Karpas-422 (cell line): Measurements from ENCODE around the gene SLC17A7. TPM values are rescaled to one million over a fixed set of nuclear protein-coding genes. Genes with fewer than 3 reads are reported as not detected.
A peak's percentile ranks its signal among the peaks of the same experiment; 100 is the strongest.

Experiments
- DNase-seq: peaks from one replicate; pipeline ENCODE4 v3.0.0-alpha.2; 2015
- H2AFZ ChIP-seq: fragments of 200-600 bp; sonication (generic); 2 replicates; pipeline ENCODE4 v1.6.1; 2014; ENCODE audit warnings: antibody characterized with exemption, low read length, mixed read lengths
- H3K27ac ChIP-seq: fragments of 200-600 bp; sonication (generic); 2 replicates; pipeline ENCODE4 v1.5.1; 2014; ENCODE audit warnings: mild to moderate bottlenecking, low read length, moderate library complexity
- H3K27me3 ChIP-seq: fragments of 200-600 bp; sonication (generic); 2 replicates; pipeline ENCODE4 v1.6.1; 2014; ENCODE audit warnings: low read length, mixed read lengths
- H3K36me3 ChIP-seq: fragments of 200-600 bp; sonication (generic); 2 replicates; pipeline ENCODE4 v1.6.1; 2014; ENCODE audit warnings: low read length, mixed read lengths; ENCODE audit not compliant: insufficient read depth
- H3K4me1 ChIP-seq: fragments of 200-600 bp; sonication (generic); 2 replicates; pipeline ENCODE4 v1.6.1; 2014; ENCODE audit warnings: mild to moderate bottlenecking, low read length, mixed read lengths
- H3K4me2 ChIP-seq: fragments of 200-600 bp; sonication (generic); 2 replicates; pipeline ENCODE4 v1.6.1; 2014; ENCODE audit warnings: low read length, low read depth, mild to moderate bottlenecking; ENCODE audit not compliant: poor library complexity, severe bottlenecking
- H3K4me3 ChIP-seq: fragments of 200-600 bp; sonication (generic); 2 replicates; pipeline ENCODE4 v1.5.1; 2014; ENCODE audit warnings: mild to moderate bottlenecking, antibody characterized with exemption, low read length, mixed read lengths
- H3K79me2 ChIP-seq: fragments of 200-600 bp; sonication (generic); 2 replicates; pipeline ENCODE4 v1.6.1; 2014; ENCODE audit warnings: mild to moderate bottlenecking, low read length, mixed read lengths
- H3K9ac ChIP-seq: fragments of 200-600 bp; sonication (generic); 2 replicates; pipeline ENCODE4 v1.6.0; 2014; ENCODE audit warnings: low read length
- H3K9me2 ChIP-seq: fragments of 200-600 bp; sonication (generic), shearing (Covaris generic); replicated peaks from 2 replicates; pipeline ENCODE4 v1.6.0; 2014; ENCODE audit warnings: mild to moderate bottlenecking, low read length, moderate library complexity; ENCODE audit not compliant: insufficient read depth
- H3K9me3 ChIP-seq: fragments of 300-700, 200-600 bp; sonication (generic); 2 replicates; pipeline ENCODE4 v1.6.1; 2014; ENCODE audit warnings: low read length, mixed read lengths
- H4K20me1 ChIP-seq: fragments of 200-600 bp; sonication (generic); 2 replicates; pipeline ENCODE4 v1.6.1; 2014; ENCODE audit warnings: mild to moderate bottlenecking, antibody characterized with exemption, low read length, low read depth; ENCODE audit not compliant: insufficient read depth
- total RNA-seq: library from RNA; depleted of rRNA; stranded (reverse); fragments of >200 nt; shearing (Covaris generic); gene quantifications from 2 replicates; pipeline ENCODE4 v1.2.3, GENCODE V29; 2014; ENCODE audit warnings: low replicate concordance

Gene SLC17A7
- total RNA-seq, 1 experiment from 2014 or later = 0.63 TPM

GRCh38 chr19:49437231-49437630 is 4.1 kb downstream of the SLC17A7 start:
- Histone ChIP-seq H3K27ac (no peak overlapping the region), H3K9me3 (no peaks in the 10 kb centered on the region), H3K79me2 (no peaks in the 10 kb centered on the region), H3K27me3 (no peaks in the 10 kb centered on the region), H3K4me1 (peaks cover 19% of the 10 kb centered on the region), H3K9me2 (no peaks in the 10 kb centered on the region), H3K4me3 (no peak overlapping the region), H3K36me3 (no peaks in the 10 kb centered on the region), H3K9ac (no peak overlapping the region), H2AFZ (no peak overlapping the region), H4K20me1 (no peaks in the 10 kb centered on the region), H3K4me2 (no peak overlapping the region)
- DNase-seq = no peak

GRCh38 chr19:49436381-49437017 is 4.8 kb downstream of the SLC17A7 start:
- H3K27me3 ChIP-seq = no peaks in the 10 kb centered on the region
- H3K9me3 ChIP-seq = no peaks in the 10 kb centered on the region
- no peak overlapping the region for H3K9ac ChIP-seq
- H4K20me1 ChIP-seq = no peaks in the 10 kb centered on the region
- H3K36me3 ChIP-seq = no peaks in the 10 kb centered on the region
- peaks cover 19% of the 10 kb centered on the region for H3K4me1 ChIP-seq
- H3K4me3 ChIP-seq = no peak overlapping the region; the same call in 1 of the 2 replicates
- no peaks in the 10 kb centered on the region for H3K79me2 ChIP-seq
- H3K9me2 ChIP-seq = no peaks in the 10 kb centered on the region
- no peak overlapping the region for H3K27ac ChIP-seq
- H3K4me2 ChIP-seq = peak overlapping the region; percentile 35
- peak overlapping the region; percentile 33; the same call in 1 of the 2 replicates for H2AFZ ChIP-seq
- DNase-seq = peak; percentile 99

- no peak overlapping the region for H3K4me3 ChIP-seq
- peak overlapping the region; percentile 26; the same call in 1 of the 2 replicates for H2AFZ ChIP-seq
- H3K4me1 ChIP-seq = peaks cover 19% of the 10 kb centered on the region
- H3K36me3 ChIP-seq = no peaks in the 10 kb centered on the region
- DNase-seq = no peak
- H3K27me3 ChIP-seq = no peaks in the 10 kb centered on the region
- H3K27ac ChIP-seq = no peak overlapping the region
- no peaks in the 10 kb centered on the region for H3K79me2 ChIP-seq
- H3K9me2 ChIP-seq = no peaks in the 10 kb centered on the region
- no peaks in the 10 kb centered on the region for H4K20me1 ChIP-seq
- no peaks in the 10 kb centered on the region for H3K9me3 ChIP-seq
- peak overlapping the region; percentile 35 for H3K4me2 ChIP-seq
- no peak overlapping the region for H3K9ac ChIP-seq
These were observed 5.7 kb downstream of the SLC17A7 start for GRCh38 chr19:49435670-49436069.

GRCh38 chr19:49434907-49435583 is 6.3 kb downstream of the SLC17A7 start:
- Histone ChIP-seq H4K20me1 (no peaks in the 10 kb centered on the region), H3K27ac (no peak overlapping the region), H3K79me2 (no peaks in the 10 kb centered on the region), H3K36me3 (no peaks in the 10 kb centered on the region), H3K4me2 (no peak overlapping the region), H3K9me3 (no peaks in the 10 kb centered on the region), H3K9me2 (no peaks in the 10 kb centered on the region), H3K4me1 (peaks cover 20% of the 10 kb centered on the region), H2AFZ (no peak overlapping the region), H3K27me3 (no peaks in the 10 kb centered on the region), H3K4me3 (no peak overlapping the region), H3K9ac (no peak overlapping the region)
- DNase-seq = peak; percentile 80

GRCh38 chr19:49433240-49433901 is 8.0 kb downstream of the SLC17A7 start:
- Histone ChIP-seq H3K9me2 (no peaks in the 10 kb centered on the region), H3K4me1 (peaks cover 23% of the 10 kb centered on the region), H4K20me1 (no peaks in the 10 kb centered on the region), H3K9me3 (no peaks in the 10 kb centered on the region), H2AFZ (no peak overlapping the region), H3K27me3 (no peaks in the 10 kb centered on the region), H3K36me3 (no peaks in the 10 kb centered on the region), H3K27ac (no peak overlapping the region), H3K4me3 (no peak overlapping the region), H3K4me2 (no peak overlapping the region), H3K79me2 (no peaks in the 10 kb centered on the region), H3K9ac (no peak overlapping the region)
- no peak for DNase-seq

GRCh38 chr19:49432141-49433073 is 8.9 kb downstream of the SLC17A7 start:
- H3K9ac ChIP-seq = no peak overlapping the region
- no peaks in the 10 kb centered on the region for H3K9me2 ChIP-seq
- H3K27ac ChIP-seq = no peak overlapping the region
- no peaks in the 10 kb centered on the region for H3K27me3 ChIP-seq
- H3K36me3 ChIP-seq = no peaks in the 10 kb centered on the region
- H3K9me3 ChIP-seq = no peaks in the 10 kb centered on the region
- peaks cover 33% of the 10 kb centered on the region for H3K4me1 ChIP-seq
- H3K79me2 ChIP-seq = no peaks in the 10 kb centered on the region
- no peak overlapping the region for H2AFZ ChIP-seq
- no peak for DNase-seq
- H3K4me3 ChIP-seq = no peak overlapping the region
- H3K4me2 ChIP-seq = no peak overlapping the region
- H4K20me1 ChIP-seq = no peaks in the 10 kb centered on the region

- no peaks in the 10 kb centered on the region for H3K79me2 ChIP-seq
- H3K9me3 ChIP-seq = no peaks in the 10 kb centered on the region
- H3K36me3 ChIP-seq = no peaks in the 10 kb centered on the region
- no peak overlapping the region for H3K9ac ChIP-seq
- no peaks in the 10 kb centered on the region for H3K27me3 ChIP-seq
- H3K9me2 ChIP-seq = no peaks in the 10 kb centered on the region
- no peak overlapping the region for H3K27ac ChIP-seq
- H3K4me2 ChIP-seq = no peak overlapping the region
- H4K20me1 ChIP-seq = no peaks in the 10 kb centered on the region
- H3K4me3 ChIP-seq = no peak overlapping the region
- no peak overlapping the region for H2AFZ ChIP-seq
- peak; percentile 87 for DNase-seq
- peaks cover 37% of the 10 kb centered on the region for H3K4me1 ChIP-seq
These were observed 10.0 kb downstream of the SLC17A7 start for GRCh38 chr19:49431330-49431749.
